A204.1 (cell line): Measurements from ENCODE around the gene ELMO2.

Experiments
- FAIRE-seq: peaks from 2 replicates; lab custom pipeline; 2012; peaks lifted over from hg19 to GRCh38; lab: Jason Lieb, UNC

The ELMO2 gene

GRCh38 chr20:46367967-46368901 is 38.2 kb downstream of the ELMO2 start:
- FAIRE-seq = no peak

GRCh38 chr20:46367234-46367633 is 39.2 kb downstream of the ELMO2 start:
- no peak for FAIRE-seq

- no peak for FAIRE-seq
Measured at GRCh38 chr20:46366826-46367225, 39.6 kb downstream of the ELMO2 start.

GRCh38 chr20:46365487-46366220 is 40.8 kb downstream of the ELMO2 start:
- no peak for FAIRE-seq

- no peak for FAIRE-seq
Measured at GRCh38 chr20:46364670-46365486, 41.5 kb downstream of the ELMO2 start.

GRCh38 chr20:46363874-46364669 is 42.3 kb downstream of the ELMO2 start:
- no peak for FAIRE-seq

GRCh38 chr20:46362921-46363867 is 43.2 kb downstream of the ELMO2 start:
- no peak for FAIRE-seq

GRCh38 chr20:46361811-46362210 is 44.6 kb downstream of the ELMO2 start:
- FAIRE-seq = no peak

GRCh38 chr20:46361381-46361780 is 45.0 kb downstream of the ELMO2 start:
- no peak for FAIRE-seq

- FAIRE-seq = no peak
Measured at GRCh38 chr20:46359233-46359751, 47.1 kb downstream of the ELMO2 start.

- no peak for FAIRE-seq
Measured at GRCh38 chr20:46358346-46359058, 47.9 kb downstream of the ELMO2 start.

- no peak for FAIRE-seq
Measured at GRCh38 chr20:46357030-46357514, 49.3 kb downstream of the ELMO2 start.

GRCh38 chr20:46356195-46357029 is 50.0 kb downstream of the ELMO2 start:
- FAIRE-seq = no peak

GRCh38 chr20:46355778-46356177 is 50.6 kb downstream of the ELMO2 start:
- no peak for FAIRE-seq

GRCh38 chr20:46354920-46355654 is 51.3 kb downstream of the ELMO2 start:
- no peak for FAIRE-seq

- FAIRE-seq = no peak
Measured at GRCh38 chr20:46354207-46354555, 52.2 kb downstream of the ELMO2 start.

- no peak for FAIRE-seq
Measured at GRCh38 chr20:46353500-46354206, 52.8 kb downstream of the ELMO2 start.
